ENCODE data around the gene EZH1.

GRCh38 chr17:42686520-42687128, 58.2 kb downstream of the EZH1 start:
- TF ChIP-seq CTCF (IDR thresholded peaks at IDR 0.05; ENCODE audit: poor library complexity) = no peak
- TF ChIP-seq EZH2 (IDR thresholded peaks at IDR 0.05; ENCODE audit: borderline replicate concordance) = no peak
- no peak for TF ChIP-seq EZH2phosphoT487 (IDR thresholded peaks at IDR 0.05; ENCODE audit: low read depth, severe bottlenecking, unreplicated experiment)
